Endothelial cell of umbilical vein (primary cell): Measurements from ENCODE around the gene VCAN. TPM values are rescaled to one million over a fixed set of nuclear protein-coding genes. Genes with fewer than 3 reads are reported as not detected.

Experiments
- BruUV-seq: library from RNA; stranded (reverse); fragments of 400-500 nt; replicated peaks from 2 replicates; lab custom pipeline; 2021; lab: Mats Ljungman, UMichigan
- CTCF ChIA-PET: fragments of 300-600, 350-600 bp; sonication (Branson Sonifier 250); formaldehyde crosslinking; loops from one replicate; lab custom pipeline; 2021; ENCODE audit warnings: antibody characterized with exemption, inconsistent platforms; lab: Charles Lee
- POLR2A ChIA-PET: fragments of 300-600, 350-600 bp; sonication (Branson Sonifier 250); formaldehyde crosslinking; loops from one replicate; lab custom pipeline; 2021; ENCODE audit warnings: antibody characterized with exemption, inconsistent platforms; lab: Charles Lee
- DNase-seq: peaks from one replicate; pipeline ENCODE4 v3.0.0-alpha.2; 2011; ENCODE audit warnings: low read depth, low spot score
- FAIRE-seq: peaks from 2 replicates; lab custom pipeline; 2011; peaks lifted over from hg19 to GRCh38; lab: Jason Lieb, UNC
- H2AFZ ChIP-seq: 2 replicates; pipeline ENCODE4 v1.6.0; 2012; ENCODE audit warnings: low read depth, low read length, control low read depth, inconsistent platforms
- H3K27ac ChIP-seq: 2 replicates; pipeline ENCODE4 v1.5.1; 2011; ENCODE audit warnings: low read depth, mild to moderate bottlenecking, control low read depth, low read length, moderate library complexity; ENCODE audit not compliant: insufficient read depth
- H3K27me3 ChIP-seq, 2 experiments: 2 replicates each; pipeline versions ENCODE4 v1.6.0 to v1.6.1; 2011; ENCODE audit warnings: low read length in 2 of 2, mixed read lengths in 1 of 2; ENCODE audit not compliant: control insufficient read depth in 2 of 2, insufficient read depth in 2 of 2
- H3K36me3 ChIP-seq, 2 experiments: 2 replicates in 1 of 2; 3 replicates in 1 of 2; pipeline ENCODE4 v1.5.1; 2011; ENCODE audit warnings: low read length in 2 of 2, mild to moderate bottlenecking in 1 of 2, moderate library complexity in 1 of 2; ENCODE audit not compliant: control insufficient read depth in 2 of 2, insufficient read depth in 2 of 2; ENCODE audit errors: extremely low read depth in 1 of 2
- H3K4me1 ChIP-seq: 3 replicates; pipeline ENCODE4 v1.5.1; 2011; ENCODE audit warnings: mild to moderate bottlenecking, low read length; ENCODE audit not compliant: control insufficient read depth, insufficient read depth; ENCODE audit errors: extremely low read depth
- H3K4me2 ChIP-seq: 2 replicates; pipeline ENCODE4 v1.6.1; 2011; ENCODE audit warnings: low read length, control low read depth, mixed read lengths; ENCODE audit not compliant: insufficient read depth
- H3K4me3 ChIP-seq, 3 experiments: fragments of 200-600 bp in 1 of 3; sonication (generic), shearing (Covaris generic) in 1 of 3; replicated peaks in 1 of 3; 2 replicates each; pipeline ENCODE4 v1.5.1; 2011 to 2016; ENCODE audit warnings: control low read depth in 3 of 3, low read length in 3 of 3, mild to moderate bottlenecking in 2 of 3, inconsistent platforms in 1 of 3, low read depth in 1 of 3, moderate library complexity in 1 of 3; ENCODE audit not compliant: insufficient read depth in 1 of 3
- H3K79me2 ChIP-seq: 2 replicates; pipeline ENCODE4 v1.6.0; 2012; ENCODE audit warnings: low read length, inconsistent platforms; ENCODE audit not compliant: control insufficient read depth, insufficient read depth
- H3K9ac ChIP-seq: replicated peaks from 2 replicates; pipeline ENCODE3; 2011; ENCODE audit warnings: low read length, control low read depth; ENCODE audit not compliant: insufficient read depth; ENCODE audit errors: extremely low read depth
- H3K9me1 ChIP-seq: replicated peaks from 3 replicates; pipeline ENCODE4 v1.6.0; 2011; ENCODE audit warnings: mild to moderate bottlenecking, low read length; ENCODE audit not compliant: control insufficient read depth, insufficient read depth; ENCODE audit errors: extremely low read depth
- H3K9me3 ChIP-seq: replicated peaks from 2 replicates; pipeline ENCODE4 v1.5.1; 2012; ENCODE audit warnings: low read length, inconsistent platforms; ENCODE audit not compliant: control insufficient read depth, insufficient read depth
- H4K20me1 ChIP-seq: replicated peaks from 2 replicates; pipeline ENCODE3; 2011; ENCODE audit warnings: mild to moderate bottlenecking, low read length; ENCODE audit not compliant: control insufficient read depth, insufficient read depth; ENCODE audit errors: extremely low read depth
- CTCF ChIP-seq, 2 donors: IDR thresholded peaks; 1 replicate in 1 of 2; 2 replicates in 1 of 2; pipeline ENCODE4 v1.5.1; 2011; ENCODE audit warnings: low read length in 2 of 2, mild to moderate bottlenecking in 2 of 2, moderate library complexity in 2 of 2, control low read depth in 1 of 2, inconsistent platforms in 1 of 2, low read depth in 1 of 2; ENCODE audit not compliant: insufficient read depth in 1 of 2; ENCODE audit errors: extremely low read depth in 1 of 2
- EZH2 ChIP-seq: IDR thresholded peaks from 2 replicates; pipeline ENCODE4 v1.6.1; 2012; ENCODE audit warnings: borderline replicate concordance, low read depth, mild to moderate bottlenecking, moderate library complexity, low read length, inconsistent platforms; ENCODE audit not compliant: severe bottlenecking
- FOS ChIP-seq: IDR thresholded peaks from 2 replicates; pipeline ENCODE4 v1.6.1; 2011; ENCODE audit warnings: mild to moderate bottlenecking, low read length, moderate library complexity, borderline replicate concordance; ENCODE audit not compliant: insufficient read depth
- GATA2 ChIP-seq: IDR thresholded peaks from 2 replicates; pipeline ENCODE4 v1.7.0; 2011; ENCODE audit warnings: low read depth, mild to moderate bottlenecking, moderate library complexity, mixed read lengths, low read length; ENCODE audit not compliant: insufficient read length, insufficient read depth
- JUN ChIP-seq: IDR thresholded peaks from 2 replicates; pipeline ENCODE4 v1.6.1; 2011; ENCODE audit warnings: borderline replicate concordance, low read depth; ENCODE audit not compliant: insufficient read length, insufficient read depth
- MAX ChIP-seq: IDR thresholded peaks from 2 replicates; pipeline ENCODE4 v1.6.1; 2011; ENCODE audit not compliant: insufficient read depth, insufficient read length
- MYC ChIP-seq: IDR thresholded peaks from one replicate; pipeline ENCODE4 v1.6.1; 2011; ENCODE audit warnings: mild to moderate bottlenecking, low read depth, low read length
- POLR2A ChIP-seq: IDR thresholded peaks from 2 replicates; pipeline ENCODE4 v1.6.1; 2012; ENCODE audit warnings: low read depth, mild to moderate bottlenecking, control low read depth, low read length
- POLR2AphosphoS5 ChIP-seq: IDR thresholded peaks from 2 replicates; pipeline ENCODE4 v1.6.1; 2012; ENCODE audit warnings: low read depth, mild to moderate bottlenecking, control low read depth, low read length, moderate library complexity; ENCODE audit not compliant: insufficient read depth
- dilution Hi-C: fragments of 300-500 bp; cut with MboI; formaldehyde crosslinking; loops from one replicate; pipeline ENCODE4 v1.15.0; 2019; ENCODE audit warnings: low sequenced_read_pairs; ENCODE audit not compliant: extremely low pct_ligation_motif_present
- intact Hi-C: fragments of 100-400 bp; cut with micrococcal nuclease; formaldehyde crosslinking; loops from one replicate; pipeline ENCODE4 v1.10.0; 2022
- polyA plus RNA-seq, 4 experiments: library from polyadenylated mRNA; depleted of rRNA in 3 of 4; stranded (reverse) in 3 of 4; unstranded in 1 of 4; fragments of >200 nt; gene quantifications; 2 replicates each; pipeline versions ENCODE4 v1.2.1 to v1.2.3, GENCODE V29; 2011 to 2012; ENCODE audit warnings: missing spikeins in 1 of 4
- total RNA-seq: library from RNA; stranded (reverse); gene quantifications from 2 replicates; pipeline ENCODE4 v1.2.3, GENCODE V29; 2021

The VCAN gene
- total and polyA plus RNA-seq, 2 donors (not counting 3 experiments of a cell fraction or from before 2014, with no cell fraction given) = 0.35 to 1.2 TPM

DNA sequence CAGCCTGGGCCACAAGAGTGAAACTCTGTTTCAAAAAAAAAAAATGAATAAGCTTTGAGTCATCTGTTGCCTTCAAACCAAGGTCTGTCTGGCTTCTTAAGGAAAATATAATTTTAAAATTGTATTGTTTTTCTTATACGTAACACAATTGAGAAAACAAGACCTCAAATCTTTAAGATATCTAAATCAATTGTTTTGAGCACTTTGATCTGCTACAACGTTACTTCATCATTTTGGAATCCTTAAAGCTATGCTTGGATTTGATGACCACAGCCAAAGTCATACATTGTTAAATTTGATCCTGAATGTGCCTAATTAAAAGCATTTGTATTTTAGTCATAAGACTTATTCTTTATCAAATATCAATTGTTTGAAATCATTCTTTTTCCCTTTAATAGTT, 37.7 kb upstream of the VCAN start:
- TF ChIP-seq POLR2A = no peak
- no peak for TF ChIP-seq MYC
- no peak for TF ChIP-seq EZH2
- no peak for TF ChIP-seq GATA2
- TF ChIP-seq POLR2AphosphoS5 = no peak
- no peak for TF ChIP-seq JUN
- TF ChIP-seq CTCF (IDR thresholded peaks at IDR 0.05; ENCODE audit: extremely low read depth in 1 of 2, insufficient read depth in 1 of 2, low read depth in 1 of 2, low read length in 2 of 2) = no peak
- TF ChIP-seq MAX = no peak
- TF ChIP-seq FOS = no peak
- no TSS peak for BruUV-seq
- H4K20me1 ChIP-seq = no peaks in the 10 kb centered on the region
- no peak overlapping the region for H3K9ac ChIP-seq
- no peak overlapping the region for H3K27ac ChIP-seq
- intact Hi-C loops = loop anchor here (10.0 kb wide), 1 partner anchor 339 kb away; no protein-coding TSS in a partner anchor
- H3K9me3 ChIP-seq = no peaks in the 10 kb centered on the region
- peaks cover 3% of the 10 kb centered on the region in 2 experiments for H3K27me3 ChIP-seq
- no peaks in the 10 kb centered on the region for H3K79me2 ChIP-seq
- no peaks in the 10 kb centered on the region for H3K36me3 ChIP-seq
- dilution Hi-C loops = no loop called here
- H3K4me2 ChIP-seq = no peak overlapping the region
- CTCF ChIA-PET = interaction anchor here (1.3 kb wide), 1 partner anchor 1070 kb away, joined by 3 read pairs; no protein-coding TSS in a partner anchor
- H3K4me3 ChIP-seq = no peak overlapping the region
- DNase-seq (no peak), FAIRE-seq (no peak)
- no peaks in the 10 kb centered on the region for H3K4me1 ChIP-seq
- POLR2A ChIA-PET = no interaction called here
- no peaks in the 10 kb centered on the region for H3K9me1 ChIP-seq
- H2AFZ ChIP-seq = no peak overlapping the region
